ENCODE data around the gene OXGR1.
"Not testable (repeated sequence)": the region's sequence is repeated elsewhere in the genome, so short reads cannot be mapped to it uniquely, and the experiment has no call there.

OXGR1 gene

DNA sequence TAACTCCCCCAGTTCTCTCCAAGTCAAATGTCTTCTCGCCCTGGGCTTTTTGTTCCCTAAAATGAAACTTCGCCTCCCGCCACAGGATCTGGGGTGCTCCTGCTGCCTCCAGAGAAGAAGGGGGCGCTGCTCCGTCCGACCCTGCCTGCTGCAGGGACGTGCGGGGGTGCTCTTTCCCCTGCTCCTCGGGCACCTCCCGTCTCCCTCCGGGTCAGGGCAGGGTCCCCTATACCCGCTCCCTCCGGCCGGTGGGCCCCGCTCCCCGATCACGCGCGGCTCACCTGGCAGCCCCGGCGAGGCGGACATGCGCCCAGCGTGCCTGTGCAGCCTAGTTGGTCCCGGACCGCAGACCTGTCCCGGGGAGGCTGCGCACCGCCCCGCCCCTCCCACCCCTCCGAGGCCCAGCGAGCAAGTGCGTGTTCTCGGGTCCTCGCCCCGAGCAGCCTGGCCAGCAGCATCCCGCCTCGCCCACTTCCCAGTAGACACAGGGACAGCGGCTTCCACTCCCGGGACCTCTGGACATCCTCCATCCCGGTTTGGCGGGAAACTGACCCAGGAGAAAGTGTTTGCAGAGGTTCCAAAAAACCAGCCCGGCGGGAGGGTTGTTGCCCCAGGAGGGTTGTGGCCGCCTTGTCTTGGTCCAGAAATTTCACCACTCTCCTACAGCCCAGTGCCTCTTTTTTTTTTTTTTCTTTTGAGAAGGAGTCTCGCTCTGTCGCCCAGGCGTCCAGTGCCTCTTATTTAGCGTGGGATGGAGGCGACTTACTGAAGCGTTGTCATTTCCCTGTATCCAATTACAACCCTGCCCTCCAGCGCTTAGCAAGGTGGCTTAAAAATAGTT is at the start of gene OXGR1:
OXGR1 (minus strand) TSS at position 460 of the 841 bp plus-strand sequence. CDS start 6,717 bp downstream, outside the sequence.
- peak; percentile 25 for DNase-seq

GRCh38 chr13:97043302-97043701 is 49.0 kb upstream of the OXGR1 start:
- no peak for DNase-seq

DNA sequence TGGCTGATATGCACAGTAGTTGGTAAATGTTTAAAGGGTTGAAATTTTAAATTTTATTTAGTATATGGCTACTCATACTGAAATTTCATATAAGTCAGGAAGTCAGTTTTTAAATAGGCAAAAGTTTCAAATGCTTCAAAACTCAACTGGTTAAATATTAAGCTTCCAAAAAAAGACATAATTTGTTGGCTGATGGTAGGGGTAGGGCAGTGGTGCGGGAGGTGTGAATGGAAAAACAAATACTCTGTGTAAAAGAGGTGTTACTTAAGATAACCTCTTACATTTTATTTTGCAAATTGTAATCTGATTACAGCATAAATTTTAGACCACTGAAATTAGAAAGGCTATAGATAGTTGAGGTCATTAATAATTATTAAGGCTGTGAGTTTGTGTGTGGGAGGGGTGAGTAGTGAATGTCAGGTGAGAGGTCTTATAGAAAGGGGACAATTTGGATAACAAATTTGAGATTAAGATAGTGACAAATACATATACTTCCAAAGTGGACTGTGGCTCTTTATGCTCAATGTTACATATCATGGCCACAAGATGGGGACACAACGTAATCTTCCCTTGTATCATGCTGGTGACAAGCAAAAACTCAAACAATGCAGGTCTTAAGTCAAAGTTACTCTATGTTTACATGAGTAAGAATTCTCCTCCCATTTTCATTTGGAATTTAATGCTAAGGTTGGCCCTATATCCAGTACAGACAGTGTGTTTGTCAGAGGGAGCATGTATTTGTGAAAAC is 36.6 kb upstream of the OXGR1 start:
- DNase-seq = peak; percentile 45

GRCh38 chr13:97028441-97029299 is 34.4 kb upstream of the OXGR1 start:
- peak; percentile 69 for DNase-seq

- DNase-seq = no peak
These were observed 32.9 kb upstream of the OXGR1 start for GRCh38 chr13:97027162-97027554.

GRCh38 chr13:97026531-97027161 is 32.4 kb upstream of the OXGR1 start:
- no peak for DNase-seq

- not testable (repeated sequence) for DNase-seq
These were observed 29.5 kb upstream of the OXGR1 start for GRCh38 chr13:97023812-97024211.

DNA sequence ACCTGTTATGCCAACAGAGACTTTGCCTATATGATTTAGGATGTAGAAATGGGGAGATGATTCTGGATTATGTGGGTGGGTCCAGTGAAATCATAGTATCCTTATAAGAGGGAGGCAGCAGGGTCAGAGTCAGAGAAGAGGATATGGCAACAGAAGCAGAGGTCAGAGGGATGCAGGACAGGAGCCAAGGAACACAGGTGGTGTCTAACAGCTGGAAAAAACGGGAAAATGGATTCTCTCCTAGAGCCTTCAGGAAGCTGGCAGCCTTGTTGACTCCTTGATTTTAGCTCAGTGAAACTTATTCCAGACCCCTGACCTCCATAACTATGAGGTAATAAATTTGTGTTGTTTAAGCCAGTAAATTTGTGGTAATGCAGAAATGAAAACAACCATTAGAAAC is 28.8 kb upstream of the OXGR1 start:
- no peak for DNase-seq

GRCh38 chr13:97021241-97021640 is 27.0 kb upstream of the OXGR1 start:
- peak; percentile 70 for DNase-seq

- DNase-seq = no peak
These were observed 26.5 kb upstream of the OXGR1 start for GRCh38 chr13:97020689-97021240.

DNA sequence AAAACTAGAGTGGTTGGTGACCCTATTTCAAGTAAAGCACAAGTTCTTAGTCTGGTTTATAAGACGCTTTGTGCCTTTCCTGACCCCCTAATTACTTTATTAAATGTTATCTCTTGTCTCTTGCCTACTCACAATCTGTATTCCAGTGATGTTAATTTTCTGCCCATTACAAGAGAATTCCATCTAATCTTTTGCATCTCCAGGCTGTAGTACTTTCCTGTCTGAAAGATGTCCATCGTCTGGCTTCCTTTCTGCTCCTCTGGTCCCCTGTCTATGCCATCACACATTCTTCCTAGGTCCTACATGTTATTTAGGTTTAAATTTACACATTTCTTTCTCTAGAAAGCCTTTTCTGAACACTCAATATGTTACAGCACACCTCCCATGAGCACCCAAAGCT is 25.9 kb upstream of the OXGR1 start:
- DNase-seq = no peak

- no peak for DNase-seq
These were observed 25.0 kb upstream of the OXGR1 start for GRCh38 chr13:97019236-97019635.

- no peak for DNase-seq
These were observed 23.9 kb upstream of the OXGR1 start for GRCh38 chr13:97018029-97018819.

DNA sequence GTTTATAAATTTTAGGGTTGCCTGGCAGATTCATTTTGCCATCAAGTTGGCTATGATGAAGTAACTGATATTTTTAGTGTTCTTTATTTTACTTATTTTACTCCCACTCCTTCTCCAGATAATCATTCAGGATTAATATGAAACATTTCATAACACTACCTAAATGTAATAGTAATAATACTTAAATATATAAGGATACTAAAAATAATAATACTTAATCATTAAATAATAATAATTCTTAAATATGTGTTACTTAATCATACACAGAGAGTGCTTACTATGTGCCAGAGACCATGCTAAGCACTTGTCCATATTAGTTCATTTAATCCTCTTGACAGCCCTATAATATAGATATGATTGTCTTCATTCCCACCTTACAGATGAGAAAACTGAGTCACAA is 23.0 kb upstream of the OXGR1 start:
- DNase-seq = no peak

DNA sequence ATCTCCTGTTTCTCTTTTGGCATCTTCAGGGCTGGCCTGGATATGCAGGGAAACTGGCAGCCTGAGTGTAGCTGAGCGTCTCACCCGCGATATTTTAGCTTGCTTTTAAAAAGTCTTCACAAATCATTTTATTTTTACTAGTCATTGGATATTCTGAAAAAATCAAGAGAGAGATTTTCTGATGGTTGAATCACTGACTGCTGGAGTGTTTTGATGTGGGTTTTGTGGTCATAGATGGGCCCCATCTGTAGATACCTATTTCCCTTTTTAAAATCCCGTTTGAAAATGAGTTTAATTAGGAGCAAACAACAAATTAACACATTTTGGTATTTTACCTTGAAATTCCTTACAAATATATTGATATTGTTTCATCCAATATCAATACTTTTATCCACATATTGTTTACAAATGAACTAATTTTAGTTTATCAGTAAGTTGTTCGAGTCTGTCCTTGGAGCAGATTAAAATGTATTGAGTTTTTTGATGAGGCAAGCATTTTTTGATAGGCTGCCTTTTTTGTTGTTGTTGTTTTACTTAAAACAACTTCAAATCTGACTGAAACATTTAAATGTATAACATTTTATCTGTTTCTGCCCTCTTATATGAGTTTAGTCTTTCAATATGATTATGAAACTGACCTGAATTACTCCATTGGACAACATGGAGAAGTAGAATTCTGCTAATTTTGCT is 21.5 kb upstream of the OXGR1 start:
- no peak for DNase-seq

GRCh38 chr13:97012251-97013048 is 18.2 kb upstream of the OXGR1 start:
- no peak for DNase-seq

DNA sequence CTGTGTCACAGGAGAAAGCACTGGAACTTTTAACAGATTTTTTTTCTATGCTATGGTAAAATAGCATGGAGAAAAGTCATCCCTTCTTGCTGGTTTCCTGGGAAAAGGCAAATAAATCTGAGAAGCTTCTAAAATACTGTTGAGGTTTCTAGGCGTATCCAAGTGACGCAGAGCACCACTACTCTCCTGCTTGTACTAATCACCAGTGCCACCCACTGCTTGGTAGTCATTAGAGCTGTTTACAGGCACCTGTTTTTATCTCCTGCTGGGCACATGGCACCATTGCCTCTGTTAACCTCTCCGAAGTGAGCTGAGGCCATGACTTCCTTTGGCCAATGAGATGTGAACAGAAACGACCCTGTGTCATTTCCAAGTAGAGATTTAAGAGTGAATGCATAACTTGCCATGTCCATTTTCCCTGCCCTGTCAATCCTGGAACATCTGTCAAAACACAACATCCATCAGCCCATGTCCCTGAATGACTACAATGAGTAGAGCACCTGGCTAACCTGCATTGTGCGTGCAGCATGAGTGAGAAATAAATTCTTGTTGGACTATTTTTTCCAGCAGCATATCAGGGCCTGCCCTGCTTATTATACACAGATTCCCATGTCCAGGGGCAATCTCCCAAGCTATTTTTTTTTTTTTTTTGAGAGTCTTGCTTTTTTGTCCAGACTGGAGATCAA is 17.3 kb upstream of the OXGR1 start:
- DNase-seq = no peak

DNA sequence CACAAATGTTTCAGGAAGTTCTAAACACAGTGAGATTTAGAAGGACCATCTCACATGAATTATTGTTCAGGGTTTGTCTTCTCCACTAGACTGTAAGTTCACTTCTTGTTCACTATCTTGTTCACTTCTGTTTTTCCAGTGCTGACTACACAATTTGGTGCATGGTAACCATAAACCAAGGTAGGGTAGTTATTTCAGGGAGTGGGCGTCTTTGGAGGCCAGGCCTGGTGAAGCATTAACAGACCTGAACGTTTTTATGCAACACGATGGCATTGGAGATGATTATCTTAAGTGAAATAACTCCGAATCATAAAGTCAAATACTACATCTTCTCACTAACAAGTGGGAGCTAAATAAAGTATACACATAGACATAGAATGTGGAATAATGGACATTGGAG is 14.4 kb upstream of the OXGR1 start:
- no peak for DNase-seq

DNA sequence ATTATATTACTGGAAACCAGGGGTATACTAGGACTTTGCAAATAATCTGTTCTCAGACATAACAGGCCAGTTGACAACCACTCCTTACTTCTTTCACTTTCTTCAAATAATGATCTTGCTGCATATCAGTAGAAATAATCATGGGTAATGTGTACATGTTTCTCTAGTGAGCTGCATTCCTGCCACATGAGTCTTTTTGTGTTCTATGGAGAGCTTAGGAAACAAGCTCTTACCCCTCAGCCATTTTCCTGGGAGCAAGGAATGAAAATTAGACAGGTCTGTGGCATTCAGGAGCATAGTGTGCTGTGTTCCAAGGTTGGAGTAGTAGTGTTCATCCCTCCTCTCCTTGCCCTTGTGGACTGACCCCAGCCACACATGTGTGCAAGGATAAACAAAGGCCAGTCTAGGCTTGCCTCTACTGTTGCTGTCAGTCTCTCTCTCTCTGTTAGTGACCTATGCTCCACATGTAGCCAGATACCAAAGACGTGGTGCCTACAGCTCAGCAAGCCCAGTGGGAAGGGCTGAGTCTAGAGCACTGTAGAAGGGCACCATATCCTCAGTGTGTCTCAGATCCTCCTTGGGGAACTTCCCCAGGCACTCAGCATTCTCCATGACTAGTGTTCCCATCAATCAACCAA is 11.5 kb upstream of the OXGR1 start:
- no peak for DNase-seq

All from DMS153 (cell line).